ENCODE results near the gene OPRL1.

OPRL1 gene

DNA sequence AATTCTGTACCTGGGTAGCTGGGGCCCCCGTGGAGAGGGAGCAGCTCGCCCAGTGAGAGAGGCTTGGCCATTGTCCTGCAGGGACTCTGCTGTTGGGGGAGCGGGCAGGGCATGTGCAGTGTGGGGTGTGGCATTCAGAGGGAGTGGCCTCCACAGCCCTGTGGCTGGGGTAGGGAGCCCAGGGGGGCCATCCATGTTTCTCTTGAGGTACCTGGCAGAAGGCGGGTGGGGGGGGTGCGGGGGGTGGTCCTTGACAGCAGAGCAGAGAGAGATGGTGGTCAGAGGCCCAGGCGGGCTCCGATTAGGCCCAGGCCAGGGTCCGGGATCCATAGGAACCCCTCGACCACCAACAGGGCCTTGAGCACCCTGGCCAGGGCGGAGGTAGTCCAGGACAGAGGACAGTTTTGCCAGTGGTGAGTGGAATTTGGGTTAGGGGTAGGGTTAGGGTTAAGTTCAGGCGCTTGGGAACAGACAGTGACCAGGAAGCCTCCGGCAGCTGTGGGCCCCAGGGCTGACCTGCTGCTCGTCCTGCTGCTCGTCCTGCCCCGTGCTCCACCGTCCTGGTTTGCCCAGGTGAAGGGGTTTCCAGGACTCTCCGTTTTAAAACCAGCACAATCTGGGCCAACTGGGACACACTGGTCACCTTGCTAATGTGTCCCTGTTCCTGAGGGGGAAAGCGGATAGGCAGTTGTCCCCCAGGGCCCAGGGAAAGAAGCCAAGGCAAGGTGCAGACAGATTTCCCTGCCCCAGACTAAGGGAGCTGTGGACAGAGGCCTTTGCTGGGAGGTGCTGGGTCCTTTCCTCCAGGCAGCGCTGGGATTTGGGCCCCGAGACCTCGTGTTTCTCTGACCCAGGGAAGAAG lies 59.5 kb downstream of the OPRL1 start:
- no peak for DNase-seq

DNA sequence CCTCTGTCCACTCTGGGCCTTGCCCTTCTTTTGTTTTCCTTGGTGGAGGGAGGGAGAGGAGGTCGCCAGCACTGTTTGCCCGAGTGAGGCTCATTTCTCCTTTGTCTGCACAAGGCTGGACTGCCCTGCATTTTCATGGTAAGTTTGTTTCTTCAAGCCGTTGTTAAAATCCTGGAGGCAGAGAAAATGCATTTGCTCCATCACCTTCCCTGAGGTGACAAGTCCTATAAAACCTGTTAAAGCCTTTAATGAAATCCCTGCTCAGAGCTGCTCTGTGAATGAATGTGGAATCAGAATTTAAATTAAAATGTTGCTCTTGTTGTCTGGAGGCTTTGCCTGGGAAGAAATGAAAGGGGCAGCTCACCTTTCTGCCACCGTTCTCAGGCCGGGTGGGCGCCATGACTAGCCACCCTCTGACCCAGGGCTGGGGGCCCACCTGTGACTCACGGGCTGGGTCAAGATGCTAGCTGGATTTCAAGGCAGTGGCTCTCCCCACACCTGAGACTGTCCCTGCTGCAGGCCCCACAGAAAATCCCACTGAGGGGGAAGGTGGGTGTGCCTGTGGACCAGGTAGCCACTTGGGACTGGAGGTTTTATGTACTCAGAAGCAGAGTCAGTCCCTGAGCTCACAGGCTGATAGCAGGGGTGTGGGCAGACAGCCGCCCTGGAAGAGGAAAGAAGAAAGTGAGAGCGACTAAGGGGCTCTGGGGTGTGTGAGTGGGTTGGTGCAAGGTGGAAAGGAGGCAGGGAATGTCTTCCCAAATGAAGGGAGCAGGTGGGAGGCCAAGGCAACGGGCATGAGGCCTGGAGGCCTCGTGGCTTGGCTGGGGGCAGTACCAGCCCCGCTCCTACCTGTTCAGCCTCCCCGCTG lies 60.4 kb downstream of the OPRL1 start:
- no peak for DNase-seq

DNA sequence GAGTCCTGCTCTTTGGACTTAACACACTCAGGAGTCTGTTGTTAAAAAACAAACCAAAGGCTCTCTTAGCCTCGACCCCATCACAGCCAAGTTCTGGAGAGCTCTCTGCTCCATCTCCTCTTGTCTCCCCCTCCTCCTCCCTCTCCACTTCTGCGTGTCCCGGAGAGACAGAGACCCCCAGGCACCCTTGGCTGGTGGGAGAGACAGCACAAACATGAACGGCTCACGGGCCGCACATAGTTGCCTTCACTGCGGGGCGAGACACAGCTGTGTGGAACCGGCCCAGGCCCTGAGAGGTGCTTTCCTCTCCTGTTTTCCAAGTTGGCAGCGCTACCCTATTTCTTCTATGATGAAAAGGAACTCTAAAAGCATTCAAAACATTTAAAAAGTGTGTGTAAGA lies 61.1 kb downstream of the OPRL1 start:
- no peak for DNase-seq

DNA sequence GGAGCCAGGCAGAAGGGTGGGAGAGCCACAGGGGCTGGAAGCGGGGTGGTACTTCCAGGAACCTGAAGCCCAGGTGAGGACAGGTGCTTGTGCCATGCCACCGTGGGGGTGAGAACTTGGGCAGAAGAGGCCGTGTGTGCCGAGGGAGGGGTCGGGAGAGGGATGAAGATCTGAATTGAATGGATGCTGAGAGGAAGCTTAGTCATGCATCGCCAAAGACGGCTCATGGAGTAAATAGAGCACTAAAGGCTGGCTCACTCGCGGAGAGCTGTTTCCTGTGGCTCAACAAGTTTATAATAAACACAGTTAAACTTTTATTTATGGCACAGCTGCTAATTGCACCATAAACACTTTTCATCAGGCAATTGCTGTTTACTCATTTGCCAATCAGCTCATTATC lies 62.7 kb downstream of the OPRL1 start:
- DNase-seq, result no peak

DNA sequence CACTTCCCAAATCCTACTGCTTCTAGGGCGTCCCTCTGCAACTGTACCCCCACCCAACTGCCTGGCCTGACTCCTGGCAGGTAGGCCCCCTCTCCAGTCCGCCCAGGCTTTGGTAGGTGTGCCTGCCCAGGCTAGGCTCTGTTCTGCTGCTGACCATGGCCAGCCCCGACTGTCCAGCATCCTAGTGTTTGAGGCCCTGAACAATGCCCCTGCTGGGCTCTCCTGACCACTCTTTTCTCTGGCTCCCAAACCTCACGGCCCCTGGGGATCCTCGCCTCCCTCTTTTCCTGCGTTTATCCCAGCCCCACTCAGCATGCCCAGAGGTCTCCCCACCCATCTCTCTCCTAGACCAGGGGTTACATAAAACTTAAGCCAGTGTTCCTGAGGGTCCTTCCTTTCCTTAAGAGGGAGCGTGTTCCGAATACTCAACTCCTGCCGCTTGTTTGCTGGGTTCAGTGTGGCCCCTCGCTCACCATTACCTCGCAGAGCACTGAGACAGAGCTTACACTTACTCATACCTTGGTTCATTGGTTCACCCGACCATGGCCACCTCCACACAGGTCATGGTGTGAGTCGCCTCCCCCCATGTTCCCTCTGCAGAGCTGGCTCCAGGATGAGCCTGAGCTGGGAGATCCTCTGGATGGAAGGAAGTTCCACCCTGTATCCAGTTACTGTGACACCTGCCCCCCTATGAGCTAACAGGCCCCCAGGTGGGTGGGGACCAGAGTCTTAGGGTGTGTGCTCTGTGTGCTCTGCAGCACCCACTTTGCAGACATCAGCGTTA lies 63.3 kb downstream of the OPRL1 start:
- DNase-seq, result no peak

DNA sequence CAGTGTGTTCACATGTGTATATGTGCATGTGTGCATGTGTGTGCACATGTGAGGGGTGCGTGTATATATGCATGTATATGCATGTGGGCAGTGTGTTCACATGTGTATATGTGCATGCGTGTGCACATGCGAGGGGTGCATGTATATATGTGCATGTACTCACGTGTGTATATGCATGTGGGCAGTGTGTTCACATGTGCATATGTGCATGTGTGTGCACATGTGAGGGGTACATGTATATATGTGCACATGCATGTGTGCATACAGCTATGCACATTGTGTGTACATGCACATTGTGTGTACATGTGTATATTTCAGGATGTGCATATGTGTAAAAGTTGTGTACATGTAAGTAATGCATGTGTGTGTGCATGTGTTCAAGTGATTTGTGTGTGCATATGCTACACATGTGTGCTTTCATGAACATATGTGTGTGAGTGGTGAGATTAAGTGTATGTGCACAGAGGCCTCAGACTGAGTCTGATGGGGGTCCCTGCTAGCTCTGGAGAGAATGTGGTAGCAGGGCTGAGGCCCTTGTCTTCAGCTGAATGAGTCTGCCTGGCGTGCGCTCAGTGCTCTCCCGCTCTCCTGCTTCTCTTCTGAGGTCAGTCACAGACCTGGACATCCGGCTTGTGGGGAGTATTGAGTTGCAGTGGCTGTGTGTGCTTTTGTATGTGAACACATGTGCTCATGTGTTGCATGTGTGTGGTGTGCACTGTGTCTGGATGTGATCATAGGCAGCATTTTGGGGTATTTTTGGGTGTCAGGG lies 64.4 kb downstream of the OPRL1 start:
- no peak for DNase-seq

DNA sequence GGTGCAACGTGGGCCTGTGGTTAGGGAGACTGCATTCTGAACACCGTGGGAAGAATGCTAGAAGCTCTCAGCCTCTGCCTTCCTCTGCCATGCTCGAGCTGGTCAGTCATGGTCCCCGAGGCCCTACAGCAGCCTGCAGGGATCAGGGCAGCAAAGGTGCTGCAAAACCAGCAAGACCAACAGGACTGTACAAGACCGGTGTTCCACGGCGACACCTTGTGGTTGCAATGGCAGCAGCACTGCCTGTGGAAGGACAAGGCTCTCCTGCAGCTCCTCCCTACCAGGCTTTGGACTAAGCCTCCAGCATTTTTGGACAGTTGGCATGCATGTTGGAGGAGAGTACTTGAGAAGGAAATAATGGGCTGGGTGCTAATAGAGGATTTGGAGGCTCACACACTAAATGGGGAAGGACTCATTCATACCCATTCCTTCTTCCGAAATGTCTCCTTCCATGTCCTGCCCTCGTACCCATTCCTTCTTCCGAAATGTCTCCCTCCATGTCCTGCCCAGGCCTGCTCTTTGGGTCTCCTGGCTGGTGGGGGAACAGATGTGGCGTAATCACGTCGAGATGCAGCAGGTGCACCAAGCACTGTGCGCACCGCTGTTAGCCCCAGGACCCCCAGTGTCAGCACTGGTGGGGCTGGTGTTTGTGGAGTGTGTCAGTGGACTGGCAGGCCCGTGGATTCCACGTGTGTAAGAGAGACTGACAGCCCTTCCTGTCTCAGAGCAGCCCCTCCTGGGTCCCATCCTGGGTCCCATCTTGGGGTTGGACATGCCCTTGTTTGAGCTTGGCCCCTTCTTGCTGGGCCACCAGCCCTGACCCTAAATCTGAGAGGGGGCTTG lies 65.8 kb downstream of the OPRL1 start:
- DNase-seq, result no peak

DNA sequence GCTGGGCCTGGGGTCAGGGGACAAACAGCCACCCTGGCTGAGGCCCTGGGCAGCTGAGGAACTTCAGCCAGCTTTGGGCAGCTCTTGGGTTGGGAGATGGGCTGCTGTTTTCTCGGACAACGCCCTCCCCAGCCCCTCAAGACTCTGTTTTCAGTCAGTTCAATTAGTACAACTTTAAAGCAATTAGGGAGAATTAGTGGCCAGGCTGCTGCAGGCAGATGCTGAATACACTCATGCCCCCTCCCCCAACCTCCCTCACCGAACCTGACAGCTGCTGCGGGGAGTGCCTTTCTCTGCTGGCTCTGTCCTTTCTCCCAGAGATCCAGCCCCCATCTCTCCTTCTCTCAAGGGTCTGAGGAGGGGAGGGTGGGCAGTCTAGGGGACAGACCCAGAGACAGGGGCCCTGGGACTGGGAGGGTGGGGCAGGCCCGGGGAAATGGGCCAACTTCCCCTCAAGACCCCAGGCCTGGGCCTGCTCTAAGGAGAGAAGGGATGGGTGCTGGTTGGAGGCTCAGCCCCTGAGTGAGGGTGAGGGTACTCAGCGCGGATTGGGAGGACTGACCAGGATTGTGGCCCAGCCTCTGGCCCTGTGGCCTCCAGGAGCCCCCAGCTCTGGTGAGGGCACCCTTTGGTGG lies 66.5 kb downstream of the OPRL1 start:
- no peak for DNase-seq

DNA sequence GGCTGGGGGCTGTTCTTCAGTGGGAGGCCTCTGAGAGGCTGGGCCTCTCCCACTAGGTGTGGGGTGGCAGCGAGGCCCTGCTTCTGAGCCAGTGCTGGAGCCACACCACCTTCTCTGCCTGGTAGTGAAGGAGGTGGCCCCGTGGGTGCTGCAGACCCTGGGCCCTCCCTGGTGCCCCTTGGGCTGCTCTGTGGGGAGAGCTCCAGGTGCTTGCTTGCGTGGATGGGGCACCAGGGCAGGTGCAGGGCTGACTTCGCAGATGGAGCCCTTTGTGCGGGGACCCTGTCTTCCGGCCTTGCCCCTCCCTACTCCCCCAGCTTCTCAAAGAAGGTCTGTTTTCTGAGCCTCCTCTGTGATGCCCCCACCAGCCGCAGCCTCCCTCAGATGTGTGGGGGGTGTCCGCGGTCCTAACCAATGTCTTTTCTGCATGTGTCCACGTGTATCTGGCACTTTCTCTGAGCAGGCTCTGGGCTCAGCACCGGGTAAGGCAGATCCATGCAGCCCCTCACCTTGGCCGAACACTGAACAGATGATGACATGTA lies 67.1 kb downstream of the OPRL1 start:
- DNase-seq, result peak in 3 of 58 donors; percentile 11 to 26 (median 15)

DNA sequence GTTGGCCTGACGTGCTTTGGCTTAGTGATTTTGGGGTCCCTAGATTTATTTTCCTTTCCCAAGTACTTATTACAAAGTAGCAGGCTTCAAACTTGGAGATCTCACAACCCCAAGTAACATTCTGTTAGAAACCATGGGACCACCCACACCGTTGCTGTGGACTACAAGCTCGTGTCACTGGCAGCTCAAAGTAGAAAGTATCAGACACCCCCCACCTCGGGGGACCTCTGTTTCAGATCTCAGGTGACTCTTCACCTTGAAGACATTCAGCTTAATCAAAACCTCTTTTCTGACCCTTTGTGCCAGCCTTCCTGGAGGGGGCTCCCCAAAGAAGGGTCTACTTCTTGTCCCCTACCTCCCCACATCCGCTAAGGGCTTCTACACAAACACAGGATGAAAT lies 68.7 kb downstream of the OPRL1 start:
- no peak for DNase-seq

DNA sequence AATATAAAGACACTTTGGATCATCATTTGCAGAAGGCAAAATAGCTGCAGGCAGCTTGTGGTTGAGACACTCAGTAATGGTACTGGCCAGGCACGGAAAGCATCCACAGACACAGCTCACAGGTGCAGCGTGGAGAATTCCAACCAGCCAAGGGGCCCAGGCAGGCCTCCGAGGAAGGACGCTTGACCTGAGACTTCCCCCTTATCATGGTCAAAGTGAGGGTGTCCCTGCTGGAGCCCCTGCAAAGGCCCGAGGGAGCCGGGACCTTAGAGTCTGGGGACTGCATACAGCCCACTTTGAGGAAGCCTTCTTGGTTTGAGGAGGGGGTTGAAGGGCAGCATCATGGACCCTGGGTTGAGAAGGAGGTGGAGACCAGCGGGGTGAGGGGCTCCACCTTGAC lies 69.3 kb downstream of the OPRL1 start:
- no peak for DNase-seq

DNA sequence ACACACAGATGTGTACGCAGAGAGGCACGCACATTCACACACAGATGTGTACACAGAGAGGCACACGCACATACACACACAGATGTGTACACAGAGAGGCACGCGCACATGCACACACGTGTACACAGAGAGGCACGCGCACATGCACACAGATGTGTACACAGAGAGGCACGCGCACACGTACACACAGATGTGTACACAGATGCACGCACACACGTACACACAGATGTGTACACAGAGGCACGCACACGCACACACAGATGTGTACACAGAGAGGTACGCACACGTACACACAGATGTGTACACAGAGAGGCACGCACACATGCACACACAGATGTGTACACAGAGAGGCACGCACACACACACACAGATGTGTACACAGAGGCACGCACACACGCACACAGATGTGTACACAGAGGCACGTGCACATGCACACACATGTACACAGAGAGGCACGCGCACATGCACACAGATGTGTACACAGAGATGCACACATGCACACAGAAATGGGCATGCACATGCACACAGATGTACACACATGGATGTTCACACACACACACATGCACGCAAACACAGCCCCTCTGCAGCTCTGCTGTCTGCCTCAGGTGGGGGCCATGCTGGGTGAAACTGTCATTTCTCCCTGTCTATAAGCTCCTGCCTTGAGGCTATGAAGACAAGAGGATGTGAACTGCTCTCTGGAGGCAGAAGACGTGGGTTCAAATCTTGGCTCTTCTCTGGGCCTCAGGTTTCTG lies 70.1 kb downstream of the OPRL1 start:
- DNase-seq, result no peak

All from anterior cingulate cortex (tissue), 58 donors.